Measurements from ENCODE around the gene DGUOK.

The DGUOK gene

DNA sequence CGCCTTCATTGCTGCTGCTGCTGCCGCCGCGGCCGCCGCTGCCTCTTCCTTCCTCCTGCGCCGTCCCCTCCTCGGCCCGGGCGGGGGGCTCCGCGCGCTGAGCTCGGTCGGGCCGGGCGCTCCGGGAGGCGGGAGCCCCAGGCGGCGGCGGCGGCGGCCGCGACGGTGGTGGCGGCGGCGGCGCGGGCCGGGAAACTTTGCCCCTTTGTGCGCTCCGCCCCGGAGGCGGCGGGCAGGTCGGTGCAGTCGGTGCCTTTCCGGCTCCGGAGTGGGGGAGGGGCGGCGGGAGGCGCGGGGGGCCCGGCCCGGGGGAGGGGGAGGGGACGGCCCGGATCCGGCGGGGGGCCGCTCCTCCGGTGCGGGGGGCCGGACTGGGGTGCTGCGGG is 58.2 kb downstream of the DGUOK start:
- DNase-seq (ENCODE audit: low read depth): no peak
- TF ChIP-seq, protein P1, sequence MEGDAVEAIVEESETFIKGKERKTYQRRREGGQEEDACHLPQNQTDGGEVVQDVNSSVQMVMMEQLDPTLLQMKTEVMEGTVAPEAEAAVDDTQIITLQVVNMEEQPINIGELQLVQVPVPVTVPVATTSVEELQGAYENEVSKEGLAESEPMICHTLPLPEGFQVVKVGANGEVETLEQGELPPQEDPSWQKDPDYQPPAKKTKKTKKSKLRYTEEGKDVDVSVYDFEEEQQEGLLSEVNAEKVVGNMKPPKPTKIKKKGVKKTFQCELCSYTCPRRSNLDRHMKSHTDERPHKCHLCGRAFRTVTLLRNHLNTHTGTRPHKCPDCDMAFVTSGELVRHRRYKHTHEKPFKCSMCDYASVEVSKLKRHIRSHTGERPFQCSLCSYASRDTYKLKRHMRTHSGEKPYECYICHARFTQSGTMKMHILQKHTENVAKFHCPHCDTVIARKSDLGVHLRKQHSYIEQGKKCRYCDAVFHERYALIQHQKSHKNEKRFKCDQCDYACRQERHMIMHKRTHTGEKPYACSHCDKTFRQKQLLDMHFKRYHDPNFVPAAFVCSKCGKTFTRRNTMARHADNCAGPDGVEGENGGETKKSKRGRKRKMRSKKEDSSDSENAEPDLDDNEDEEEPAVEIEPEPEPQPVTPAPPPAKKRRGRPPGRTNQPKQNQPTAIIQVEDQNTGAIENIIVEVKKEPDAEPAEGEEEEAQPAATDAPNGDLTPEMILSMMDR (IDR thresholded peaks at IDR 0.05; ENCODE audit: low read depth, low read length, missing control alignments): no peak
- peak overlapping the region; percentile 62; the same call in 1 of the 2 replicates for H3K4me3 ChIP-seq (ENCODE audit: low read depth, low read length)

GRCh38 chr2:73985308-73986084 is 58.8 kb downstream of the DGUOK start:
- TF ChIP-seq, protein P1 (IDR thresholded peaks at IDR 0.05; ENCODE audit: low read depth, low read length, missing control alignments): no peak
- H3K4me3 ChIP-seq (ENCODE audit: low read depth, low read length): peak overlapping the region; percentile 63
- no peak for DNase-seq (ENCODE audit: low read depth)

- peak overlapping the region; percentile 63 for H3K4me3 ChIP-seq (ENCODE audit: low read depth, low read length)
- no peak for DNase-seq (ENCODE audit: low read depth)
- TF ChIP-seq, protein P1 (IDR thresholded peaks at IDR 0.05; ENCODE audit: low read depth, low read length, missing control alignments): no peak
These were observed 59.5 kb downstream of the DGUOK start for GRCh38 chr2:73986085-73986681.

- TF ChIP-seq, protein P1 (IDR thresholded peaks at IDR 0.05; ENCODE audit: low read depth, low read length, missing control alignments): no peak
- no peak for DNase-seq (ENCODE audit: low read depth)
- peak overlapping the region; percentile 63 for H3K4me3 ChIP-seq (ENCODE audit: low read depth, low read length)
These were observed 60.6 kb downstream of the DGUOK start for GRCh38 chr2:73987109-73987947.

DNA sequence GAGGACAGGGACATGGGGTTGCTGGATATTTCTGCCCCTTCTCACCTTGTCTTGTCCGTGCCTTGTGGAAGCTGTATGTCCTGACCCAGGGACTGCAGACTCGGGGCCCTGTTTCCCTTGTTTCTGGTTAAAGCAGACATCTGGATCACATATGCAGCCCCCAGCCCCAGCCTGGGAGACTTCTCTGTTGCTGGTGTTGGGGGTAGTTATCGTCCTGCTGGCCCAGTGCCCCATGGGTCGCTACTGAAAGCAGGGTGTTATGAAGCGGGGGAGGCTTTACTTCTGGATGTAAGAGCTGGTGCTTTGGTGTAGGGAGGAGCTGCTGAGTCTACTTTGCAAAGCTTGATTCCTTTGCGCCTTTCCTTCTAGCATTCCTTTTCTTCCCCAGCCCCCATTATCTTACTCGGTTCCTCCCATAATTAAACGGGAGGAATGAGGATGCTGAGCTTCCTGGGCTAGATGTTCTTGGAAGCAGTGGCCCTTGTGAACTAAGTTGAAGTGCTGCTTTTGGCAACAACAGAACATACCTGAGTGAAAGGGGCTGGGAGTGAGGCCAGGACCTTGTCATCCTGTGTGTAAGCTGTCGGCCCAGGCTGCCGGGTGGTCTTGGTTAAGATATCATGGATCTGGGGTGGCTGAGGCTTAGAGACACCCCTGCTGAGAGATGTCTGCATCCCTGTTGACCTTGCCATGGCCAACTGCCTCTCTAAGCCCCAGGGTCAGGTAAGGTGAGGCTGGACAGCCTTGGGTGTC is 61.4 kb downstream of the DGUOK start:
- H3K4me3 ChIP-seq (ENCODE audit: low read depth, low read length): peak overlapping the region; percentile 63
- DNase-seq (ENCODE audit: low read depth): no peak
- TF ChIP-seq, protein P1 (IDR thresholded peaks at IDR 0.05; ENCODE audit: low read depth, low read length, missing control alignments): no peak

DNA sequence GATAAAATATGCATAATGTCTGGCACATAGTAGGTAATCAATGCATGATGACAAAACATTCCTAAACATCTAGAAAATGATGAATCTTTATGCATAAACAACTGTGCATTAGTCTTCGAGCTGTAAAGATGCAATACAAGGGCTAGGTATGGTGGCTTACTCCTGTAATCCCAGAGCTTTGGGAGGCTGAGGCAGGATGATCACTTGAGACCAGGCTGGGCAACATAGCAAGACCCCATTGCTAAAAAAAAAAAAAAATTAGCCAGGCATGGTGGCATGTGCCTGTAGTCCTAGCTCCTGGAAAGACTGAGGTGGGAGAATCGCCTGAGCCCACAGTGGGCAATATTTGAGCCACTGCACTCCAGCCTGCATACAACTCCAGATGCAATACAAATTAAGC is 63.3 kb downstream of the DGUOK start:
- DNase-seq (ENCODE audit: low read depth): no peak
- TF ChIP-seq, protein P1 (IDR thresholded peaks at IDR 0.05; ENCODE audit: low read depth, low read length, missing control alignments): no peak
- H3K4me3 ChIP-seq (ENCODE audit: low read depth, low read length): no peak overlapping the region
